ENCODE measurements around the gene CER1.

CER1 gene

DNA sequence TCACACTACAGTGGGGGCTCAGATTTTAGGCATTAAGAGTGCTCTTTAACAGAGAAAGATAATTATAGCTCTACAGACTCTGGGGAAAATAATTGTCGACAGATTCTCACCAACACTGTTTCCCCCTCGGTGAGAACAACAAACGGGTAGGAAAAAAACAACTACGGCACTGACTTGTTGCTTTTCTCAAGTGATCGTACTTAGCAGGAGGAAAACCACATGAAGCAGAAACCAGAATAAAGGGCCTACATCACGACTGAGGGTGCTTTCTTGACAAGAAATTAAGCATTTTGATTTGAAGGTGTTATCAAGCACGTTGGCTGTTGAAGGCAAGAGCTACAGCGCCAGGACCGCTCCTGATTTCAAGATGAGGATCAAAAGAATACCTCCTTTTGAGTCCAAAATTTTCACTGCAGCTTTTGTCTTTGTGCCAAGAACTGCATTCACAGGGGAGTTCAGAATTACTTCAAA is 27.2 kb upstream of the CER1 start:
- DNase-seq: no peak
- no peaks in the 10 kb centered on the region for H3K9me3 ChIP-seq (ENCODE audit: severe bottlenecking)
- no peaks in the 10 kb centered on the region for H3K36me3 ChIP-seq
- H3K27me3 ChIP-seq (ENCODE audit: insufficient read depth, low read depth, severe bottlenecking): no peaks in the 10 kb centered on the region
- TF ChIP-seq, protein P1, sequence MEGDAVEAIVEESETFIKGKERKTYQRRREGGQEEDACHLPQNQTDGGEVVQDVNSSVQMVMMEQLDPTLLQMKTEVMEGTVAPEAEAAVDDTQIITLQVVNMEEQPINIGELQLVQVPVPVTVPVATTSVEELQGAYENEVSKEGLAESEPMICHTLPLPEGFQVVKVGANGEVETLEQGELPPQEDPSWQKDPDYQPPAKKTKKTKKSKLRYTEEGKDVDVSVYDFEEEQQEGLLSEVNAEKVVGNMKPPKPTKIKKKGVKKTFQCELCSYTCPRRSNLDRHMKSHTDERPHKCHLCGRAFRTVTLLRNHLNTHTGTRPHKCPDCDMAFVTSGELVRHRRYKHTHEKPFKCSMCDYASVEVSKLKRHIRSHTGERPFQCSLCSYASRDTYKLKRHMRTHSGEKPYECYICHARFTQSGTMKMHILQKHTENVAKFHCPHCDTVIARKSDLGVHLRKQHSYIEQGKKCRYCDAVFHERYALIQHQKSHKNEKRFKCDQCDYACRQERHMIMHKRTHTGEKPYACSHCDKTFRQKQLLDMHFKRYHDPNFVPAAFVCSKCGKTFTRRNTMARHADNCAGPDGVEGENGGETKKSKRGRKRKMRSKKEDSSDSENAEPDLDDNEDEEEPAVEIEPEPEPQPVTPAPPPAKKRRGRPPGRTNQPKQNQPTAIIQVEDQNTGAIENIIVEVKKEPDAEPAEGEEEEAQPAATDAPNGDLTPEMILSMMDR (IDR thresholded peaks at IDR 0.05; ENCODE audit: low read depth, low read length): no peak
- H3K4me3 ChIP-seq (ENCODE audit: low read depth, low read length): no peak overlapping the region
- H3K27ac ChIP-seq: no peak overlapping the region

DNA sequence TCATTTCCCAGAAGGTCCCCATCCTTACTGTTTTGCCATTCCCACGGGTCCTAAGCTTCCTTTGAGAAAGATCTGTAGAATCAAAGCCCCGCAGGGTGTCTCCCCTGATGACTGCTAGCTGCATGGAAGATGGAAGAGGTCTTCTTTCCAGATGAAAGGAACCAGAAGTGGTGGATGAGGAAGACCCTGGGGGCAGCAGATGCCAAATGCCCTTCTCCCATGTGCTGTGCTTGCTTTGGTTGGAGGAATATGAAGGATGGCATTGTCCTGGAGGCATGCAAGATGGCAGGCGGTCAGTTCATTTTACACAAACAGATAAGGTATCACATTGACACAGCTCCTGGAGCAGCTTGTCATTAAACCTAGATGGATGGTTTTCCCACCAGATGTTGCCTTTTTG is 25.8 kb upstream of the CER1 start:
- Histone ChIP-seq H3K36me3 (no peaks in the 10 kb centered on the region), H3K27ac (no peak overlapping the region), H3K4me3 (ENCODE audit: low read depth, low read length) (no peak overlapping the region), H3K9me3 (ENCODE audit: severe bottlenecking) (no peaks in the 10 kb centered on the region), H3K27me3 (ENCODE audit: insufficient read depth, low read depth, severe bottlenecking) (no peaks in the 10 kb centered on the region)
- no peak for DNase-seq
- TF ChIP-seq, protein P1 (IDR thresholded peaks at IDR 0.05; ENCODE audit: low read depth, low read length): no peak

DNA sequence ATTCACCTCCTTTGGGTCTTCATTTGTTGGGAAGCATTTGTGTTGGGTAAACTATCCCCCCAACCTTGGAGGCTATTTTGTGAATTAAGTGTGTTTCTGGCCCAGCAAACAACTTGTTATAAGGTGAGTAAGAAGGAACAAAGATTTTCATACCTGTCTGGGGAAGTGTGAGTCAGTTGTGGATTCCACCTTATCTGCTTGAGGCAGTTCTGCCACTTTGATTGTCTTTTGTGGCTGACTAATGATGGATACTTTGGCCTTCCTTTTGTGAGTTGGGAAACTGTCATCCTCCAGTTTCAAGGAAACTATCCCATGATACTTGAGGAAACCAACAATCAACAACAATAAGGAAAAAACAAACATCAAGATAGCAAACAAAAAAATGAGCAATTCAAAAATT is 24.6 kb upstream of the CER1 start:
- no peaks in the 10 kb centered on the region for H3K27me3 ChIP-seq (ENCODE audit: insufficient read depth, low read depth, severe bottlenecking)
- H3K9me3 ChIP-seq (ENCODE audit: severe bottlenecking): no peaks in the 10 kb centered on the region
- H3K27ac ChIP-seq: no peak overlapping the region
- no peak for DNase-seq
- TF ChIP-seq, protein P1 (IDR thresholded peaks at IDR 0.05; ENCODE audit: low read depth, low read length): no peak
- no peaks in the 10 kb centered on the region for H3K36me3 ChIP-seq
- H3K4me3 ChIP-seq (ENCODE audit: low read depth, low read length): no peak overlapping the region

DNA sequence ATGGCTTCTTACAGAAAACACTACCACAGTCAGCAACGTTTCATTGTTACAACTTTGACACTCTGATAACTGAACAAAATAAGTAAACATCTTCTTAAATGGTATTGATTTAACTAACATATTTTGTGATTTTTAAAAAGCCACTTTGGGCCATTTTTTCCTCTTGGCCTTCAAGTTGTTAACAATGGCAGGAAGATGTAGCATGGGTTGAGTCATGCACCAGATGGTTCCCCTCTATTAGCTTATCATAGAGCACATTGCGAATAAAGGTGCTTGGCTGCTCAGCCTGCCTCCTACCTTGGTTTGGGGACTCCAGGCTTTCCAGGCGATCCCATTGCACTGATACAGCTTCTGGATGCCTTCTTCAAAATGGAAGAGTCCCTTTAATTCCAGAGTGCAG is 24.1 kb upstream of the CER1 start:
- H3K9me3 ChIP-seq (ENCODE audit: severe bottlenecking): no peaks in the 10 kb centered on the region
- no peak overlapping the region for H3K27ac ChIP-seq
- no peaks in the 10 kb centered on the region for H3K36me3 ChIP-seq
- no peak overlapping the region for H3K4me3 ChIP-seq (ENCODE audit: low read depth, low read length)
- TF ChIP-seq, protein P1 (IDR thresholded peaks at IDR 0.05; ENCODE audit: low read depth, low read length): no peak
- no peaks in the 10 kb centered on the region for H3K27me3 ChIP-seq (ENCODE audit: insufficient read depth, low read depth, severe bottlenecking)
- no peak for DNase-seq

DNA sequence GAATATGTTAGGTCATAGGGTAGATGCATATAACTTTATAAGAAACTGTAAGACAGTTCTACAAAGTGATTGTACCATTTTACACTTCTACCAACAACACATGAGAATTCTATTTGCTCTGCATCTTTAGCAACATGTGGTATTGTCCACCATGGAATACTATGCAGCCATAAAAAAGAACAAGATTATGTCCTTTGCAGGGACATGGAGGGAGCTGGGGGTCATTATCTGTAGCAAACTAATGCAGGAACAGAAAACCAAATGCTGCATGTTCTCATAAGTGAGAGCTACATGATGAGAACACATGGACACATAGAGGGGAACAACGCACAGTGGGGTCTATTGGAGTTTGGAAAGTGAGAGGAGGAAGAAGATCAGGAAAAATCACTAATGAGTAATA is 22.2 kb upstream of the CER1 start:
- no peaks in the 10 kb centered on the region for H3K36me3 ChIP-seq
- H3K27ac ChIP-seq: no peak overlapping the region
- H3K4me3 ChIP-seq (ENCODE audit: low read depth, low read length): no peak overlapping the region
- H3K27me3 ChIP-seq (ENCODE audit: insufficient read depth, low read depth, severe bottlenecking): no peaks in the 10 kb centered on the region
- H3K9me3 ChIP-seq (ENCODE audit: severe bottlenecking): no peaks in the 10 kb centered on the region
- no peak for DNase-seq
- TF ChIP-seq, protein P1 (IDR thresholded peaks at IDR 0.05; ENCODE audit: low read depth, low read length): no peak

DNA sequence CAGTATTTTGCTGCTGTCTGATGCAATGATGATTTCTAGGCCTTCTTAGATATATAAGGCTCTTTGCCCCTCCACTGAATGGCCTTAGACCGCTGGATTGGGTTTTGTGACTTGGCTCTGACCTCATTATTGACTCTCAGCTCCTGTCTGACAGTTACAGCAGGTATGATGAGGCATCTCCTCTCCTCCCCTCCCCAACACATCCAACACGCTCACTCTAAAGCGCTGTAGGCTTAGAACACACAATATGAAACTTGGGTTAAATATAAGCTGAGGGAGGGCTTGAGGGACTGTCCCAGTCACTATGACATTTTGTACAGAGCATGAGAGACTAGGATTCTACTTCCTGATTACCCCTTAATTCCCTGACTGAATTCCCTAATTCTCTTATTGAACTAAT is 18.8 kb upstream of the CER1 start:
- TF ChIP-seq, protein P1 (IDR thresholded peaks at IDR 0.05; ENCODE audit: low read depth, low read length): no peak
- H3K4me3 ChIP-seq (ENCODE audit: low read depth, low read length): no peak overlapping the region
- no peak for DNase-seq
- no peaks in the 10 kb centered on the region for H3K36me3 ChIP-seq
- no peaks in the 10 kb centered on the region for H3K27me3 ChIP-seq (ENCODE audit: insufficient read depth, low read depth, severe bottlenecking)
- H3K9me3 ChIP-seq (ENCODE audit: severe bottlenecking): no peaks in the 10 kb centered on the region
- H3K27ac ChIP-seq: no peak overlapping the region
